NB4 (cell line): ENCODE data around the gene ZNF691.
"Not testable (repeated sequence)": the region's sequence is repeated elsewhere in the genome, so short reads cannot be mapped to it uniquely, and the experiment has no call there.

ENCODE experiments used
- DNase-seq: peaks from one replicate; pipeline ENCODE4 v3.0.0; 2010; ENCODE audit warnings: low read depth
- H3K4me3 ChIP-seq: one replicate; pipeline ENCODE4 v1.5.1; 2011; ENCODE audit warnings: mild to moderate bottlenecking, low read depth, low read length, moderate library complexity
- CTCF ChIP-seq: IDR thresholded peaks from one replicate; pipeline ENCODE4 v1.5.1; 2012; ENCODE audit warnings: low read depth, low read length
- MAX ChIP-seq: IDR thresholded peaks from 2 replicates; pipeline ENCODE4 v1.6.1; 2011; ENCODE audit warnings: low read depth, low read length
- MYC ChIP-seq: IDR thresholded peaks from 2 replicates; pipeline ENCODE4 v1.6.1; 2011; ENCODE audit warnings: low read depth, low read length
- POLR2A ChIP-seq: IDR thresholded peaks from 2 replicates; pipeline ENCODE4 v1.6.1; 2011; ENCODE audit warnings: mild to moderate bottlenecking; ENCODE audit not compliant: insufficient read length; ENCODE audit errors: extremely low read depth

The ZNF691 gene

GRCh38 chr1:42860339-42861013 is 14.1 kb downstream of the ZNF691 start:
- H3K4me3 ChIP-seq, result no peak overlapping the region
- DNase-seq, result no peak
- TF ChIP-seq POLR2A, result no peak
- no peak for TF ChIP-seq CTCF
- TF ChIP-seq MYC, result no peak
- no peak for TF ChIP-seq MAX

GRCh38 chr1:42861014-42861399 is 14.6 kb downstream of the ZNF691 start:
- H3K4me3 ChIP-seq, result no peak overlapping the region
- DNase-seq, result no peak
- TF ChIP-seq MAX (no peak), CTCF (no peak), POLR2A (no peak), MYC (no peak)

GRCh38 chr1:42866549-42866948 is 20.1 kb downstream of the ZNF691 start:
- no peak for DNase-seq
- TF ChIP-seq MAX, result no peak
- no peak for TF ChIP-seq POLR2A
- no peak for TF ChIP-seq MYC
- no peak for TF ChIP-seq CTCF
- H3K4me3 ChIP-seq, result no peak overlapping the region

- not testable (repeated sequence) for DNase-seq, H3K4me3 ChIP-seq
These were observed 22.1 kb downstream of the ZNF691 start for GRCh38 chr1:42868466-42868865.

- not testable (repeated sequence) for DNase-seq
These were observed 22.8 kb downstream of the ZNF691 start for GRCh38 chr1:42869254-42869653.

GRCh38 chr1:42869751-42870150 is 23.3 kb downstream of the ZNF691 start:
- DNase-seq, result not testable (repeated sequence)

More at GRCh38 chr1:42869254-42869653, 22.8 kb downstream of the ZNF691 start:
- not testable (repeated sequence) for H3K4me3 ChIP-seq

GRCh38 chr1:42873108-42873507 is 26.7 kb downstream of the ZNF691 start:
- H3K4me3 ChIP-seq, DNase-seq: not testable (repeated sequence)

More at GRCh38 chr1:42869751-42870150, 23.3 kb downstream of the ZNF691 start:
- H3K4me3 ChIP-seq, result not testable (repeated sequence)

- TF ChIP-seq POLR2A, result no peak
- no peak for TF ChIP-seq MYC
- no peak for TF ChIP-seq CTCF
- TF ChIP-seq MAX, result no peak
These were observed 27.3 kb downstream of the ZNF691 start for GRCh38 chr1:42873670-42874069.

More at GRCh38 chr1:42873670-42874069, 27.3 kb downstream of the ZNF691 start:
- no peak for DNase-seq
- no peak overlapping the region for H3K4me3 ChIP-seq
